Right atrium auricular region (tissue), 2 donors: ENCODE results near the gene STPG3. TPM values are rescaled to one million over a fixed set of nuclear protein-coding genes. Genes with fewer than 3 reads are reported as not detected.
A peak's percentile ranks its signal among the peaks of the same experiment; 100 is the strongest.

Experiments used
- DNase-seq: peaks from one replicate; pipeline ENCODE4 v3.0.0-alpha.2; 2019; ENCODE audit warnings: low spot score
- H3K27ac ChIP-seq, 2 donors: fragments of 200-600 bp; sonication (generic); 1 replicate in 1 of 2; 2 replicates in 1 of 2; pipeline ENCODE4 v1.5.1; 2016 to 2019
- H3K27me3 ChIP-seq, 2 donors: fragments of 200-600 bp; sonication (generic); one replicate each; pipeline versions ENCODE4 v1.5.1 to v1.6.0; 2017 to 2019
- H3K36me3 ChIP-seq: fragments of 200-600 bp; sonication (generic); one replicate; pipeline ENCODE4 v1.5.1; 2016
- H3K4me1 ChIP-seq, 2 donors: fragments of 200-600 bp; sonication (generic); one replicate each; pipeline versions ENCODE4 v1.5.1 to v1.6.0; 2017 to 2019
- H3K4me3 ChIP-seq, 2 donors: fragments of 200-600 bp; sonication (generic); 1 replicate in 1 of 2; 2 replicates in 1 of 2; pipeline ENCODE4 v1.5.1; 2017 to 2019; ENCODE audit warnings: mild to moderate bottlenecking in 1 of 2, moderate library complexity in 1 of 2
- H3K9me3 ChIP-seq, 2 donors: fragments of 200-600 bp; sonication (generic); one replicate each; pipeline ENCODE4 v1.5.1; 2019
- total RNA-seq, 2 donors: library from RNA; depleted of rRNA; stranded (reverse); fragments of >200 nt; gene quantifications; one replicate each; pipeline ENCODE4 v1.1.0, GENCODE V29; 2016
- TF ChIP-seq, protein P1 (sequence below), 2 donors: fragments of 200-600 bp; sonication (generic); IDR thresholded peaks; one replicate each; pipeline ENCODE4 v1.5.1; 2019; ENCODE audit warnings: antibody characterized with exemption in 2 of 2

The STPG3 gene
- total RNA-seq, 2 donors from 2014 or later = not detected

DNA sequence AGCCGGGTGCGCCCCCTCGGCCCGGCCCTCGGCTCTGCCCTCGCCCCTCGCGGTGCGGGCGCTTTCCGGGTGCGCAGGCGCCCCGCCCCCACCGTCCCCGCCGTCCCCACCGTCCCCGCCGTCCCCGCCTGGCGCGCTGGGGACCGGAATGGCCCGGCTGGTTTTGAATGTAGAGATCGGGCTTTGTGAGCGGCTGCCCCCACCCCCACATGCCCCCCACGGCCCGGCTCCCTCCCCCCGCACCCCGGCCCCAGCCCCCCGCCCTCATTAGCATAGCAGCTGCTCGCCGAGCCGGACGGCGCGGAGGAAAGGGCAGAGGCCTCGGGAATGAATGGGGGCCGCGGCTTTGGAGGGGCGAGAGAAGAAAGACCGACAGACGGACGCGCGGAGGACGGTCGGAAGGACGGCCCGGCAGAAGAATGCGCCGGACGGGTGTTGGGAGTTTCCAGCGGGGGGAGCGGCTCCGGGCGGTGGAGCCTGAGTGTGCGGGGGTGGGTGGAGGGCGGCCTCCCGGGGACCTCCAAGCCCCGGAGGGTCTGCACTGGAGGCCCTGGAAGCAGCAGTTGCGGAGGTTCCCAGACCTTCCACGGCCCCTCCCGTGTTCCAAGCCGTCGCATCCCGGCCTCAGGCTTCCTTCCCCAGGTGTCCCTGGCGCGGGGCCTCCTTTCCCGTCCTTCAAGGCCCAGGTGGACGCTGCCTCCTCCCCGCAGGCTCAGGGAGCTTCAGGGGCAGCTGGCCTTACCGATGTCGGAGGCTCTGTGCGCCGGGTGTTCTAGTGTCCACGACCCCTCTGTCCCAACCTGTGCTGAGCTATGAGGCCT, 45.0 kb downstream of the STPG3 start:
- H3K27me3 ChIP-seq = peaks cover 0 to 9% of the 10 kb centered on the region in 2 donors
- peaks cover 0 to 4% of the 10 kb centered on the region in 2 donors for H3K9me3 ChIP-seq
- DNase-seq = no peak
- no peaks in the 10 kb centered on the region for H3K36me3 ChIP-seq
- H3K27ac ChIP-seq = peak overlapping the region; percentile 79 to 83
- H3K4me1 ChIP-seq = peaks cover 0 to 57% of the 10 kb centered on the region in 2 donors
- peak overlapping the region; percentile 36 to 43 for H3K4me3 ChIP-seq
- TF ChIP-seq, protein P1, sequence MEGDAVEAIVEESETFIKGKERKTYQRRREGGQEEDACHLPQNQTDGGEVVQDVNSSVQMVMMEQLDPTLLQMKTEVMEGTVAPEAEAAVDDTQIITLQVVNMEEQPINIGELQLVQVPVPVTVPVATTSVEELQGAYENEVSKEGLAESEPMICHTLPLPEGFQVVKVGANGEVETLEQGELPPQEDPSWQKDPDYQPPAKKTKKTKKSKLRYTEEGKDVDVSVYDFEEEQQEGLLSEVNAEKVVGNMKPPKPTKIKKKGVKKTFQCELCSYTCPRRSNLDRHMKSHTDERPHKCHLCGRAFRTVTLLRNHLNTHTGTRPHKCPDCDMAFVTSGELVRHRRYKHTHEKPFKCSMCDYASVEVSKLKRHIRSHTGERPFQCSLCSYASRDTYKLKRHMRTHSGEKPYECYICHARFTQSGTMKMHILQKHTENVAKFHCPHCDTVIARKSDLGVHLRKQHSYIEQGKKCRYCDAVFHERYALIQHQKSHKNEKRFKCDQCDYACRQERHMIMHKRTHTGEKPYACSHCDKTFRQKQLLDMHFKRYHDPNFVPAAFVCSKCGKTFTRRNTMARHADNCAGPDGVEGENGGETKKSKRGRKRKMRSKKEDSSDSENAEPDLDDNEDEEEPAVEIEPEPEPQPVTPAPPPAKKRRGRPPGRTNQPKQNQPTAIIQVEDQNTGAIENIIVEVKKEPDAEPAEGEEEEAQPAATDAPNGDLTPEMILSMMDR (IDR thresholded peaks at IDR 0.05) = no peak

DNA sequence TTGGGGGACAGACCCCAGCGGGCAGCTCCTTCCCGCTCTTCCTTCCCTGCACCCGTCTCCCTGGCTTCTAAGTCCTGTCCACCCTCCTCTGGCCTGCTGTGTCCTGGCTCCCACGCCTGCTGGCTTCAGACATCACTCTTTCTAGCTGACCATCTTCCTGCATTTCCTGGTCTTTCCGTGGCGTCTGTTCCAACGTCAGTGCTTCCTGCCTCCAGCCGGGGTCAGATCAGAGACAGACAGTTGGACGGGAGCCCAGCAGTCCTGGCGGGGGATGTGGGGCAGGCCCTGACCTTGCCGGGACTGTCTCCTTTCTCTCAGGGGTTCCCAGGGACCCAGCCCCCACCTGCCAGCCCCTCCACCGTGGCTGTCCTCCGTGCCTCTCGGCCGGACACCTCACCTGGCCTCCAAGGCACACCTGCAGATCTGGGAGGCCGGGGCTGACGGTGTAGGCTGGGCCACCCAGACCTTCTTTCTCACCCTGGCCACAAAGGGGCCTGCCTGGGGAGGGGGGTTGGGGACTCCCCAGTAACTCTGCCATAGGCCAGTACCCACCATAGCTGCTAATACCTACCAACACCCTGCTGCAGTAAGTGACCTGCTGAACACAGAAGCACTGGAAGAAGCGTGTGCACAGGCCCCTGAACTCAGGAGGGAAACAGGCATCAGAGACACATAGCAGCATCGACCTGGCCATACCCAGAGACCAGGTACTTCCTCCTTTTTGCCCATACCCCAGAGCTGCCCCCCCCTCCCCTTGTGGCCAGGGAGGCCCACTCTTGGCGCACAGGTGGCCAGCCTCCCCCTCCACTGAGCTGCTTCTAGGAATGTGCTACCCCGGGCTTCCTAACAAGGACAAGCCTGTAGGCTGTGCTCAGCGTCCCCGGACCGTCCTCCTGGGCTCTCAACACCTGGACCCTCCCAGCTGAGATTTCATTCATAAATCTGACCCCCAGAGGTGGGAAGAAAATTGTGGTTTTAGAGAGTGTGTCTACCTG, 45.9 kb downstream of the STPG3 start:
- DNase-seq = peak; percentile 70
- H3K36me3 ChIP-seq = no peaks in the 10 kb centered on the region
- H3K27ac ChIP-seq = peak overlapping the region; percentile 79 to 83
- peaks cover 0 to 63% of the 10 kb centered on the region in 2 donors for H3K4me1 ChIP-seq
- TF ChIP-seq, protein P1 (IDR thresholded peaks at IDR 0.05) = no peak
- peaks cover 0 to 4% of the 10 kb centered on the region in 2 donors for H3K9me3 ChIP-seq
- H3K27me3 ChIP-seq = peaks cover 0 to 9% of the 10 kb centered on the region in 2 donors
- H3K4me3 ChIP-seq = peak overlapping the region; percentile 36 to 43

DNA sequence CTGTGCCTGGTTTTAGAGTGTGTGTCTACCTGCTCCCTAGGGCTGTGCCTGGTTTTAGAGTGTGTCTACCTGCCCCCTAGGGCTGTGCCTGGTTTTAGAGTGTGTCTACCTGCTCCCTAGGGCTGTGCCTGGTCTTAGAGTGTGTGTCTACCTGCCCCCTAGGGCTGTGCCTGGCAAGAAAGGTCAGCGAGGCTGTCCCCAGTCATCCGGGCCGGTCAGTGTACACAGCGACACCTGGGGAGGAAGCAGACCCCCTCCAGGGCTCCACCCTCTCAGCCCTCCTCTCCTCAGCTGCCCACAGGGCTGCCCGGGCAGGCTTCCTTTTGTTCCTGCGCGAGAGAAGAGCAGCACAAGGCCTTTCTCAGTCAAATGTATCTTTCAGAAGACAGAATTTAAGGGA, 46.9 kb downstream of the STPG3 start:
- Histone ChIP-seq H3K4me3 (no peak overlapping the region), H3K4me1 (peaks cover 0 to 69% of the 10 kb centered on the region in 2 donors)

DNA sequence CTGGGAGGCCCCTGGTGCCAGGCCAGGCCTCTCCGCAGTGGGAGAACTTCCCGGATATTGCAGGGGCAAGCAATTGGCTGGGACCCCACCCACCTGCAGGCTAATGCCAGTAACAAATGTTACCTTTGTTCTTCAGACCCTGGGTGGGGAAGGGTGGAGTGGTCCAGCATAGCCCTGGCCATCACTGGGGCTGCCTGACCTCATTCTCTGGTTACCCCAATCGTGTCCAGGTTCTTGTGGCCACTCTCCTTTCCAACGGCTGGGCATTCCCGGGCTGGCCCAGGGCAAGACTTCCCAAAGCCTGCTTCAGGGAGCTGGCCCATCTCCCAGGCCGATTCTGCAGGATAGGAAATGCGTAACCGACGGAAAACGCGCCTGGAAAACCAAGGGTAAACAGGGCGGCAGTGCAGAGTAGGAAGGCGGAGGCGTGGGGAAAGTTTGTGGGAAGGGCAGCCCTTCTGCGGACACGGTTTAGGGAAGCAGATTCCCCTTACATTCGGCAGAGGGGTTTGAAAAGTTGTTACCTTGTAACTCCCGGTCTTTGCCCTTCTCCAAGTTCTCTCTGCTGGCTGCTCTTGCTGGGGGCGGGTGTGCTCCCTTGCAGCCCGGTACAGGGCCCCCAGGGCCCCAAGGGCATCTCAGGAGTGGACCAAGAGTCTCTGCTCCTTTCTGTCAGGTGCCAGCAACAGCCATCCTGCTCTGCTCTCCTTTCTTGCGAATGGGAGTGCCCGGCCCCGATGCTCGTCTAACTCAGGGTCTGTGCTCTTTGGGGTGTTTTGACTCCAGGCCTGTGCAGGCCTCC, 47.5 kb downstream of the STPG3 start:
- TF ChIP-seq, protein P1 (IDR thresholded peaks at IDR 0.05) = no peak
- Histone ChIP-seq H3K27me3 (peaks cover 0 to 9% of the 10 kb centered on the region in 2 donors), H3K4me1 (peaks cover 0 to 75% of the 10 kb centered on the region in 2 donors), H3K36me3 (no peaks in the 10 kb centered on the region), H3K9me3 (peaks cover 0 to 4% of the 10 kb centered on the region in 2 donors), H3K4me3 (peak overlapping the region; percentile 10 to 66), H3K27ac (peak overlapping the region; percentile 79 to 83)
- peak; percentile 73 for DNase-seq

More for the DNA sequence above, 46.9 kb downstream of the STPG3 start:
- Histone ChIP-seq H3K36me3 (no peaks in the 10 kb centered on the region), H3K9me3 (peaks cover 0 to 4% of the 10 kb centered on the region in 2 donors), H3K27me3 (peaks cover 0 to 9% of the 10 kb centered on the region in 2 donors), H3K27ac (peak overlapping the region; percentile 79 to 83)
- TF ChIP-seq, protein P1 (IDR thresholded peaks at IDR 0.05) = no peak
- no peak for DNase-seq

DNA sequence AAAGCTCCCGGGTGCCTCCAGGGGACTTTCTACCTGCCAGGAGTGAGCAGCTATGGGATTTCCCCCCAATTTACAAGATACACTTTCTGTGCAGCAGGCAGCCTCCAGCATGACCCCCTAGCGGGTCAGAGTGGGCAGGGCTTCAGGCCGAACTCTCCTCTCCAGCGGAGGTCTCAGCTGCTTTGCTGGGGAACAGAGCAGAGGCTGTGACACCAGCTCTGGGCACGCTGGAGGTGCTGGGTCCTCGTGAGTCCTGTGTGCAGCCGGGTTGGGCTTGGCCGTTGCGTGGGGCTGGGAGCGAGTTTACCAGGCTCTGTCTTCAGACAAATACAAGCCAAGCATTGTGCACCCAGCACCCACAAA, 48.1 kb downstream of the STPG3 start:
- Histone ChIP-seq H3K27me3 (peaks cover 0 to 9% of the 10 kb centered on the region in 2 donors), H3K9me3 (peaks cover 0 to 3% of the 10 kb centered on the region in 2 donors), H3K36me3 (no peaks in the 10 kb centered on the region), H3K27ac (peak overlapping the region; percentile 79 to 83), H3K4me3 (peak overlapping the region; percentile 10 to 66), H3K4me1 (peaks cover 0 to 81% of the 10 kb centered on the region in 2 donors)
- TF ChIP-seq, protein P1 (IDR thresholded peaks at IDR 0.05) = no peak
- DNase-seq = no peak
